Fibroblast of mammary gland (primary cell): ENCODE data around the gene RBM44.

Source experiments
- DNase-seq: peaks from one replicate; pipeline ENCODE4 v3.0.0-alpha.2; 2010; ENCODE audit warnings: low read depth
- H3K4me3 ChIP-seq: 2 replicates; pipeline ENCODE4 v1.5.1; 2011; ENCODE audit warnings: low read depth, mild to moderate bottlenecking, low read length, moderate library complexity; ENCODE audit not compliant: control insufficient read depth
- CTCF ChIP-seq: conservative IDR thresholded peaks from 2 replicates; pipeline ENCODE4 v1.5.1; 2011; ENCODE audit warnings: low read depth, low read length, inconsistent platforms; ENCODE audit not compliant: control insufficient read depth, insufficient read depth

RBM44 gene

GRCh38 chr2:237801466-237801865, 2.9 kb downstream of the RBM44 start:
- no peak for TF ChIP-seq CTCF
- no peak overlapping the region for H3K4me3 ChIP-seq
- no peak for DNase-seq

- no peak for TF ChIP-seq CTCF
- DNase-seq = peak; percentile 12
- no peak overlapping the region for H3K4me3 ChIP-seq
Observed at GRCh38 chr2:237806334-237806733, 7.8 kb downstream of the RBM44 start.

GRCh38 chr2:237815637-237816036, 17.1 kb downstream of the RBM44 start:
- no peak for DNase-seq
- no peak overlapping the region for H3K4me3 ChIP-seq
- TF ChIP-seq CTCF = no peak

GRCh38 chr2:237816531-237816930, 18.0 kb downstream of the RBM44 start:
- no peak for DNase-seq
- H3K4me3 ChIP-seq = no peak overlapping the region
- no peak for TF ChIP-seq CTCF

GRCh38 chr2:237818066-237818473, 19.5 kb downstream of the RBM44 start:
- no peak overlapping the region for H3K4me3 ChIP-seq
- TF ChIP-seq CTCF = no peak
- peak; percentile 83 for DNase-seq

- no peak for DNase-seq
- no peak for TF ChIP-seq CTCF
- H3K4me3 ChIP-seq = no peak overlapping the region
Observed at GRCh38 chr2:237819231-237819630, 20.7 kb downstream of the RBM44 start.

- TF ChIP-seq CTCF = no peak
- DNase-seq = no peak
- no peak overlapping the region for H3K4me3 ChIP-seq
Observed at GRCh38 chr2:237820421-237820820, 21.8 kb downstream of the RBM44 start.
